Measurements from ENCODE around the gene KIAA0408. TPM values are rescaled to one million over a fixed set of nuclear protein-coding genes. Genes with fewer than 3 reads are reported as not detected.

The KIAA0408 gene
- total and polyA plus RNA-seq, 2 donors (not counting 1 experiment from before 2014, with no cell fraction given), result 2.8 to 3.0 TPM

- H3K27ac ChIP-seq (ENCODE audit: insufficient read depth, low read length), result no peak overlapping the region
- no peaks in the 10 kb centered on the region for H4K20me1 ChIP-seq (ENCODE audit: control insufficient read depth, extremely low read depth, insufficient read depth, low read length)
- H3K79me2 ChIP-seq (ENCODE audit: control insufficient read depth, insufficient read depth, low read length), result no peaks in the 10 kb centered on the region
- no peaks in the 10 kb centered on the region for H3K36me3 ChIP-seq (ENCODE audit: control insufficient read depth, insufficient read depth, low read length)
- no peaks in the 10 kb centered on the region for H3K27me3 ChIP-seq (ENCODE audit: control insufficient read depth, insufficient read depth, low read length)
- no peak for TF ChIP-seq CTCF (conservative IDR thresholded peaks at IDR 0.05 in 1 of 2, IDR thresholded peaks at IDR 0.05 in 1 of 2; ENCODE audit: low read depth in 1 of 2, low read length in 2 of 2)
- TF ChIP-seq EZH2 (IDR thresholded peaks at IDR 0.05; ENCODE audit: low read length, missing control alignments), result no peak
- H3K9ac ChIP-seq (ENCODE audit: insufficient read depth, low read length), result no peak overlapping the region
- no peaks in the 10 kb centered on the region for H3K9me3 ChIP-seq (ENCODE audit: control insufficient read depth, insufficient read depth, low read depth, low read length)
- H3K4me2 ChIP-seq (ENCODE audit: extremely low read depth, insufficient read depth, low read length), result no peak overlapping the region
- H2AFZ ChIP-seq (ENCODE audit: low read length), result no peak overlapping the region
- no peak overlapping the region for H3K4me3 ChIP-seq (replicated peaks in 1 of 4; ENCODE audit: control extremely low read depth in 1 of 4, insufficient read depth in 1 of 4, low read depth in 3 of 4, low read length in 4 of 4)
- DNase-seq (ENCODE audit: low read depth in 2 of 2), result no peak
- no peaks in the 10 kb centered on the region for H3K4me1 ChIP-seq (ENCODE audit: control insufficient read depth, extremely low read depth, insufficient read depth, low read length)
Observed at GRCh38 chr6:127451388-127451787, 7.8 kb downstream of the KIAA0408 start.

GRCh38 chr6:127447780-127448179 lies 11.4 kb downstream of the KIAA0408 start:
- Histone ChIP-seq H3K9ac (ENCODE audit: insufficient read depth, low read length) (no peak overlapping the region), H3K27me3 (ENCODE audit: control insufficient read depth, insufficient read depth, low read length) (no peaks in the 10 kb centered on the region), H3K4me2 (ENCODE audit: extremely low read depth, insufficient read depth, low read length) (no peak overlapping the region), H3K27ac (ENCODE audit: insufficient read depth, low read length) (no peak overlapping the region), H3K79me2 (ENCODE audit: control insufficient read depth, insufficient read depth, low read length) (no peaks in the 10 kb centered on the region), H3K36me3 (ENCODE audit: control insufficient read depth, insufficient read depth, low read length) (no peaks in the 10 kb centered on the region), H3K9me3 (ENCODE audit: control insufficient read depth, insufficient read depth, low read depth, low read length) (no peaks in the 10 kb centered on the region), H3K4me3 (replicated peaks in 1 of 4; ENCODE audit: control extremely low read depth in 1 of 4, insufficient read depth in 1 of 4, low read depth in 3 of 4, low read length in 4 of 4) (no peak overlapping the region), H4K20me1 (ENCODE audit: control insufficient read depth, extremely low read depth, insufficient read depth, low read length) (no peaks in the 10 kb centered on the region), H3K4me1 (ENCODE audit: control insufficient read depth, extremely low read depth, insufficient read depth, low read length) (no peaks in the 10 kb centered on the region), H2AFZ (ENCODE audit: low read length) (no peak overlapping the region)
- TF ChIP-seq CTCF (conservative IDR thresholded peaks at IDR 0.05 in 1 of 2, IDR thresholded peaks at IDR 0.05 in 1 of 2; ENCODE audit: low read depth in 1 of 2, low read length in 2 of 2) (no peak), EZH2 (IDR thresholded peaks at IDR 0.05; ENCODE audit: low read length, missing control alignments) (no peak)
- DNase-seq (ENCODE audit: low read depth in 2 of 2), result no peak

DNA sequence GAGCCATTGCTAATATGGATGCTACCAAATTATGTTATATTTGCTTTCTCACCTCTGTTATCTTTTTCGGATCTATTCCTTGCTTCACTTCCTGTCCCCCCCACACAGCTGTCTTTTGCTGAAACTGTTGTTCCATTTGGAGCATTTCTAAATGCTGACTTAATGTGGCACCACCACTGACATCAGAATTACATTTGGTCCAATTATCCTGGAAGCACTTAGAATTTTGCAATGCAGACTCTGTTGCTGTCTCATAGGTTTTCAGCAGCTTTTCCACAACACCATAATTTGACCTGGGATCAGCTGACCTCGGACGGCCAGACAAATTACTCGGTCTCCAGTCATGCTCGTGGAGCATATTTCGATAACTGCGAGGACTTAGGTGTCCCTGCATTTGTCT lies 12.8 kb downstream of the KIAA0408 start:
- Histone ChIP-seq H3K9me3 (ENCODE audit: control insufficient read depth, insufficient read depth, low read depth, low read length) (no peaks in the 10 kb centered on the region), H3K4me2 (ENCODE audit: extremely low read depth, insufficient read depth, low read length) (no peak overlapping the region), H4K20me1 (ENCODE audit: control insufficient read depth, extremely low read depth, insufficient read depth, low read length) (no peaks in the 10 kb centered on the region), H2AFZ (ENCODE audit: low read length) (no peak overlapping the region), H3K4me1 (ENCODE audit: control insufficient read depth, extremely low read depth, insufficient read depth, low read length) (no peaks in the 10 kb centered on the region), H3K9ac (ENCODE audit: insufficient read depth, low read length) (no peak overlapping the region), H3K27ac (ENCODE audit: insufficient read depth, low read length) (no peak overlapping the region), H3K27me3 (ENCODE audit: control insufficient read depth, insufficient read depth, low read length) (no peaks in the 10 kb centered on the region), H3K36me3 (ENCODE audit: control insufficient read depth, insufficient read depth, low read length) (no peaks in the 10 kb centered on the region), H3K79me2 (ENCODE audit: control insufficient read depth, insufficient read depth, low read length) (no peaks in the 10 kb centered on the region), H3K4me3 (replicated peaks in 1 of 4; ENCODE audit: control extremely low read depth in 1 of 4, insufficient read depth in 1 of 4, low read depth in 3 of 4, low read length in 4 of 4) (no peak overlapping the region)
- TF ChIP-seq CTCF (conservative IDR thresholded peaks at IDR 0.05 in 1 of 2, IDR thresholded peaks at IDR 0.05 in 1 of 2; ENCODE audit: low read depth in 1 of 2, low read length in 2 of 2) (no peak), EZH2 (IDR thresholded peaks at IDR 0.05; ENCODE audit: low read length, missing control alignments) (no peak)
- peak in 1 of 2 donors; percentile 41 for DNase-seq (ENCODE audit: low read depth in 2 of 2)

Data from fibroblast of lung (primary cell).